ENCODE measurements around the gene S100A16. TPM values are rescaled to one million over a fixed set of nuclear protein-coding genes. Genes with fewer than 3 reads are reported as not detected.

The S100A16 gene
- total RNA-seq, 1 experiment from 2014 or later, result 14.6 TPM

- ChIA-PET CTCF (interaction anchor here (0.6 to 6.1 kb wide), 9 partner anchors 25 to 278 kb away, joined by 3 to 188 read pairs (median 7); partner anchors contain the start of genes S100A1, S100A13, S100A14 and S100A16), POLR2A (interaction anchor here (0.6 to 2.5 kb wide), 2 partner anchors 41 to 63 kb away, joined by 3 to 9 read pairs; partner anchors contain the start of gene CHTOP)
- DNase-seq (ENCODE audit: low spot score) (no peak), ATAC-seq (no peak)
- no peak overlapping the region for H3K4me3 Mint-ChIP-seq
- no peak overlapping the region for H3K27ac Mint-ChIP-seq
- H3K27me3 Mint-ChIP-seq (ENCODE audit: low read depth), result peaks cover 2% of the 10 kb centered on the region; the same call in 1 of the 2 replicates
- peaks cover 3% of the 10 kb centered on the region; the same call in 1 of the 2 replicates for H3K36me3 Mint-ChIP-seq
- peaks cover 28% of the 10 kb centered on the region for H3K4me1 Mint-ChIP-seq
- TF ChIP-seq, protein P1, sequence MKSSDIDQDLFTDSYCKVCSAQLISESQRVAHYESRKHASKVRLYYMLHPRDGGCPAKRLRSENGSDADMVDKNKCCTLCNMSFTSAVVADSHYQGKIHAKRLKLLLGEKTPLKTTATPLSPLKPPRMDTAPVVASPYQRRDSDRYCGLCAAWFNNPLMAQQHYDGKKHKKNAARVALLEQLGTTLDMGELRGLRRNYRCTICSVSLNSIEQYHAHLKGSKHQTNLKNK (CRISPR knock-in tag; IDR thresholded peaks at IDR 0.05), result no peak
- TF ChIP-seq KAT7 (CRISPR knock-in tag; IDR thresholded peaks at IDR 0.05; ENCODE audit: borderline replicate concordance) (no peak), HMGXB4 (CRISPR knock-in tag; IDR thresholded peaks at IDR 0.05) (no peak), ZNF121 (CRISPR knock-in tag; IDR thresholded peaks at IDR 0.05) (no peak), RELA (CRISPR knock-in tag; IDR thresholded peaks at IDR 0.05; ENCODE audit: borderline replicate concordance) (no peak), FOXJ3 (CRISPR knock-in tag; IDR thresholded peaks at IDR 0.05; ENCODE audit: borderline replicate concordance) (no peak), SMAD3 (CRISPR knock-in tag; IDR thresholded peaks at IDR 0.05; ENCODE audit: borderline replicate concordance) (no peak), E2F1 (CRISPR knock-in tag; IDR thresholded peaks at IDR 0.05) (no peak), NFATC4 (CRISPR knock-in tag; IDR thresholded peaks at IDR 0.05) (no peak)
- TF ChIP-seq, protein P2, sequence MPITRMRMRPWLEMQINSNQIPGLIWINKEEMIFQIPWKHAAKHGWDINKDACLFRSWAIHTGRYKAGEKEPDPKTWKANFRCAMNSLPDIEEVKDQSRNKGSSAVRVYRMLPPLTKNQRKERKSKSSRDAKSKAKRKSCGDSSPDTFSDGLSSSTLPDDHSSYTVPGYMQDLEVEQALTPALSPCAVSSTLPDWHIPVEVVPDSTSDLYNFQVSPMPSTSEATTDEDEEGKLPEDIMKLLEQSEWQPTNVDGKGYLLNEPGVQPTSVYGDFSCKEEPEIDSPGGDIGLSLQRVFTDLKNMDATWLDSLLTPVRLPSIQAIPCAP (CRISPR knock-in tag; IDR thresholded peaks at IDR 0.05), result no peak
- TF ChIP-seq, protein P3, sequence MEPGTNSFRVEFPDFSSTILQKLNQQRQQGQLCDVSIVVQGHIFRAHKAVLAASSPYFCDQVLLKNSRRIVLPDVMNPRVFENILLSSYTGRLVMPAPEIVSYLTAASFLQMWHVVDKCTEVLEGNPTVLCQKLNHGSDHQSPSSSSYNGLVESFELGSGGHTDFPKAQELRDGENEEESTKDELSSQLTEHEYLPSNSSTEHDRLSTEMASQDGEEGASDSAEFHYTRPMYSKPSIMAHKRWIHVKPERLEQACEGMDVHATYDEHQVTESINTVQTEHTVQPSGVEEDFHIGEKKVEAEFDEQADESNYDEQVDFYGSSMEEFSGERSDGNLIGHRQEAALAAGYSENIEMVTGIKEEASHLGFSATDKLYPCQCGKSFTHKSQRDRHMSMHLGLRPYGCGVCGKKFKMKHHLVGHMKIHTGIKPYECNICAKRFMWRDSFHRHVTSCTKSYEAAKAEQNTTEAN (CRISPR knock-in tag; IDR thresholded peaks at IDR 0.05), result no peak
- TF ChIP-seq, protein P4, sequence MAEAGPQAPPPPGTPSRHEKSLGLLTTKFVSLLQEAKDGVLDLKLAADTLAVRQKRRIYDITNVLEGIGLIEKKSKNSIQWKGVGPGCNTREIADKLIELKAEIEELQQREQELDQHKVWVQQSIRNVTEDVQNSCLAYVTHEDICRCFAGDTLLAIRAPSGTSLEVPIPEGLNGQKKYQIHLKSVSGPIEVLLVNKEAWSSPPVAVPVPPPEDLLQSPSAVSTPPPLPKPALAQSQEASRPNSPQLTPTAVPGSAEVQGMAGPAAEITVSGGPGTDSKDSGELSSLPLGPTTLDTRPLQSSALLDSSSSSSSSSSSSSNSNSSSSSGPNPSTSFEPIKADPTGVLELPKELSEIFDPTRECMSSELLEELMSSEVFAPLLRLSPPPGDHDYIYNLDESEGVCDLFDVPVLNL (CRISPR knock-in tag; IDR thresholded peaks at IDR 0.05; ENCODE audit: borderline replicate concordance, low read depth), result no peak
- TF ChIP-seq, protein P5, sequence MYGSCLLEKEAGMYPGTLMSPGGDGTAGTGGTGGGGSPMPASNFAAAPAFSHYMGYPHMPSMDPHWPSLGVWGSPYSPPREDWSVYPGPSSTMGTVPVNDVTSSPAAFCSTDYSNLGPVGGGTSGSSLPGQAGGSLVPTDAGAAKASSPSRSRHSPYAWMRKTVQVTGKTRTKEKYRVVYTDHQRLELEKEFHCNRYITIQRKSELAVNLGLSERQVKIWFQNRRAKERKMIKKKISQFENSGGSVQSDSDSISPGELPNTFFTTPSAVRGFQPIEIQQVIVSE (CRISPR knock-in tag; IDR thresholded peaks at IDR 0.05; ENCODE audit: borderline replicate concordance), result no peak
- H3K9me3 Mint-ChIP-seq, result no peaks in the 10 kb centered on the region
Observed at GRCh38 chr1:153570874-153571273, 42.1 kb downstream of the S100A16 start.

- Mint-ChIP-seq H3K27ac (no peak overlapping the region; the same call in 1 of the 2 replicates), H3K4me3 (no peak overlapping the region), H3K27me3 (ENCODE audit: low read depth) (no peaks in the 10 kb centered on the region; the same call in 1 of the 2 replicates), H3K9me3 (no peaks in the 10 kb centered on the region), H3K4me1 (peaks cover 33% of the 10 kb centered on the region), H3K36me3 (0 out of 2 replicates have a peak, but pooled peaks cover under 1% of the 10 kb centered on the region)
- no peak for ATAC-seq
- ChIA-PET POLR2A (interaction anchor here (1.4 kb wide), 1 partner anchor 65 kb away, joined by 6 read pairs; the partner anchor contains the start of gene CHTOP), CTCF (interaction anchor here (0.5 to 6.1 kb wide), 5 partner anchors 25 to 65 kb away, joined by 3 to 188 read pairs (median 19); partner anchors contain the start of genes CHTOP, S100A1, S100A13 and S100A5)
- no peak for DNase-seq (ENCODE audit: low spot score)
- TF ChIP-seq, protein P3 (CRISPR knock-in tag; IDR thresholded peaks at IDR 0.05), result no peak
- no peak for TF ChIP-seq NR1H2 (CRISPR knock-in tag; IDR thresholded peaks at IDR 0.05)
- no peak for TF ChIP-seq PREB (CRISPR knock-in tag; IDR thresholded peaks at IDR 0.05; ENCODE audit: borderline replicate concordance)
Observed at GRCh38 chr1:153569465-153569864, 43.5 kb downstream of the S100A16 start.

Data from WTC11 (cell line).